ENCODE measurements around the gene ZNF385B.

DNA sequence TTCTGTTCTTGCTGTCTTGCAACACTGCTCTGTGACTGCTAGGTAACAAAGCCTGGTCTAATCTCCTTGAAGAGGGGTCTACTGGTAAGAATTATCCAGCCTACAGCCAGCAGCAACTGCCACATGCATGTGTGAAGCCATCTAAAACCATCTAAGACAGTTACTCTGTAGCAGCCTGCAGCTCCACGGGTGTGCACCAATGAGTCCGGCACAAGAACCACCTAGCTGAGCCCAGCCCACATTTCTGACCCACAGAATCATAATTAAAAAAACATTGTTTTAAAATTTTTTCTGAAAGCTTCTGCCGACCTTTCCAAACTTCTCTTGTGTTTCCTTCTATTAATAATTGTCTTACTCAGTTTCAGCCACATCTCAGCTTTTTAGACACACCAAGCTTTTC, 102.8 kb downstream of the ZNF385B start:
- TF ChIP-seq, protein P1, sequence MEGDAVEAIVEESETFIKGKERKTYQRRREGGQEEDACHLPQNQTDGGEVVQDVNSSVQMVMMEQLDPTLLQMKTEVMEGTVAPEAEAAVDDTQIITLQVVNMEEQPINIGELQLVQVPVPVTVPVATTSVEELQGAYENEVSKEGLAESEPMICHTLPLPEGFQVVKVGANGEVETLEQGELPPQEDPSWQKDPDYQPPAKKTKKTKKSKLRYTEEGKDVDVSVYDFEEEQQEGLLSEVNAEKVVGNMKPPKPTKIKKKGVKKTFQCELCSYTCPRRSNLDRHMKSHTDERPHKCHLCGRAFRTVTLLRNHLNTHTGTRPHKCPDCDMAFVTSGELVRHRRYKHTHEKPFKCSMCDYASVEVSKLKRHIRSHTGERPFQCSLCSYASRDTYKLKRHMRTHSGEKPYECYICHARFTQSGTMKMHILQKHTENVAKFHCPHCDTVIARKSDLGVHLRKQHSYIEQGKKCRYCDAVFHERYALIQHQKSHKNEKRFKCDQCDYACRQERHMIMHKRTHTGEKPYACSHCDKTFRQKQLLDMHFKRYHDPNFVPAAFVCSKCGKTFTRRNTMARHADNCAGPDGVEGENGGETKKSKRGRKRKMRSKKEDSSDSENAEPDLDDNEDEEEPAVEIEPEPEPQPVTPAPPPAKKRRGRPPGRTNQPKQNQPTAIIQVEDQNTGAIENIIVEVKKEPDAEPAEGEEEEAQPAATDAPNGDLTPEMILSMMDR (IDR thresholded peaks at IDR 0.05; ENCODE audit: poor library complexity, severe bottlenecking) = no peak
- no peak for TF ChIP-seq TAF1 (IDR thresholded peaks at IDR 0.05; ENCODE audit: low read depth)

Data from neural cell (in vitro differentiated cells).